GM19397 (cell line): Measurements from ENCODE around the gene ORC1.

ENCODE experiments used
- ATAC-seq: cut with Tn5 transposase; IDR thresholded peaks from one replicate; pipeline ENCODE4 v1.9.1; 2021; ENCODE audit warnings: mild to moderate bottlenecking, moderate library complexity; ENCODE audit not compliant: unreplicated experiment

The ORC1 gene

DNA sequence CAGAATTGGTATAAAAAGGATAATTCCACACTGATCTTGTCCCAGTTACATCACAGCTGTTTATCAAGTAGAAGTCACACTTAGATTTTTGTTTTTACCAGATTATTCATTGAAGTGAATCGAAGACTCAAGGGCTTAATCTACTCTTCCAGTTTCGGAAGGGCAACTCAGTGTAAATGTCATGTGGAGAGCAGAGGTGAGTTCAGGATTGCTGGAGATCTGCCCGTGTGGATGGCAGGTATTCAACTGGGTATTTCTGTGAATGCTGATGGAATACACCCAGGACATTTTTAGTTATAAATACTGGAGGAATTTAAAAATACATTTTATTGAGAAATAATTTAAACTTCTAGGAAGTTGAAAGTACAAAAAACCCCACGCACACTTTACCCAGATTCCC, 57.6 kb downstream of the ORC1 start:
- ATAC-seq: no peak

DNA sequence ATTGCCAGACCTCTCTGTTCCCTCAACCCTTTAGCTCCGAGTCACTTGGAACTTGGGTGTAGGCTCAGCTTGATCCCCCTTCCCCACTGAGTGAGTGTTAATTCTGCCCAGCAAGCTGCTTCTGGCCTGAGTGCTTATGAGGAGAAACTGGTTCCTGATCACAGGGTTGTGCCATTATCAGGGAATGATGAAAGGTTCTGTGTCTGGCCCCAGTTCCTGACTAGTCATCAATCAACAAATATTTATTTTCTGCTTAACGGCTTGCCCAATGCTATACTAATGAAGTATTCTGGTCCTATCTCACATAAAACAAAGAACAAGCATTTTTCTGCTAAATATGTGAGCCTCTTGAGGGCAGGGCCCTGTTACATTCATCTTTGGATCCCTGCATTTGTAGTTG, 59.0 kb downstream of the ORC1 start:
- ATAC-seq: no peak

DNA sequence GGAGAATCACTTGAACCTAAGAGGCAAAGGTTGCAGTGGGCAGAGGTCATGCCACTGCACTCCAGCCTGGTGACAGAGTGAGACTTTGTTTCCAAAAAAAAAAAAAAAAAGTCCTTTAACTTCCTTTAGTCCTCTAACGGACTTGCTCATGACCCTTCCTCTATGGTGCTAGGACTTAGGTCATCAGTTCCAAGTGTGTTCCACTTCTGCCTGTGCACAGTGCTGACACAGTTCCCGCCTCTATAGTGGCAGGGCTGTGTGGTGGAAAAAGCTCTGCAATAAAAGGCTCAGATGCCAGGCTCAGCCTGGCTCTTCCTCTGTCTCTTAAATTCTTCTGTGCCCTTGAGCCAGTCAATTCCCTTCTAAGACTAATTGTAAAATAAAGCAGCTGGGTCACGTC, 60.2 kb downstream of the ORC1 start:
- no peak for ATAC-seq

DNA sequence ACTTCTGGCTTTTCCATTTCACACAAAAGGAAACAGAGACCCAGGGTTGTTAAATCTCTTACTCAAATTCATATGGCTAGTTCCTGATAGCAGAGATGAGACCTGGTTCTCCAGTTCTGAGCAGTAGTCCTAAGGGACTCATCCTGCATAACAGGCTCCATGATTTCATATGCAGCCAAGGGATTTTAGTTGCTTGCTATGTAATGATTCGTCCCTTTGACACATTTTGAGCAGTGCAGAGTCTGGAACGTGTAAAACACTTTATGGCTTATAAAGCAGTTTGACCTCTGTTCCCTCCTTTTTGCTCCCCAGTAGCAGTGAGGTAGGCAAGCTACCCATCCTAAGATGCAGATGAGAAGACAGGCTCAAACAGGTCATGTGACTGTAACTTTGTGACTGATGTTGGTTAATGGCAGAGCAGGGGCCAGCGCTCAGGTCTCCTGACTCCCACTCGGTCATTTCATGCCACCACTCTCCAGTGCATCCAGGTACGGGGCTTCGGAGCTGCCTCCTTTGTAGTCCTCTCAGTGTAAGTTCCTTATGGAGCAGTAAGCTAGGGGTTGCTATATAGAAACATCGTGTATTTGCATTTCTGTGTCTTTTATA, 62.5 kb downstream of the ORC1 start:
- no peak for ATAC-seq

DNA sequence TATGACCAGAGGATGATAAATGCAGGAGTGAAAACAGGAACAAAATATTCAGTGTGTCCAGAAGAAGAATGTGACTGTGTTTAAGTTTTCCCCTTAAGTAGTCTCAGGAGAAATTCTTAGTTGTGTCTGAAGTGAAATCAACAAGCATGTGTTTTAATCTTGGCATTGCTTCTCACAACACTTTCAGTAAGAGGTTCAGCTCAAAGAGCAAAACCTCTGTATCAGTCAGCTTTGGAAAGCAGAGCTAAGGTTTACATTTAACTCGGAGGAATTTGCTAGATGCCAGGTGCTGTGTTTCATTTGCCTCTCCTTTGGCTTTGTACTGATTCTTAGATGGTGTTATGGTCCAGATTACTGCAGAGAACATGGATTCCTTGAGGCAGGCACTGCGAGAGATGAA, 66.8 kb downstream of the ORC1 start:
- no peak for ATAC-seq

DNA sequence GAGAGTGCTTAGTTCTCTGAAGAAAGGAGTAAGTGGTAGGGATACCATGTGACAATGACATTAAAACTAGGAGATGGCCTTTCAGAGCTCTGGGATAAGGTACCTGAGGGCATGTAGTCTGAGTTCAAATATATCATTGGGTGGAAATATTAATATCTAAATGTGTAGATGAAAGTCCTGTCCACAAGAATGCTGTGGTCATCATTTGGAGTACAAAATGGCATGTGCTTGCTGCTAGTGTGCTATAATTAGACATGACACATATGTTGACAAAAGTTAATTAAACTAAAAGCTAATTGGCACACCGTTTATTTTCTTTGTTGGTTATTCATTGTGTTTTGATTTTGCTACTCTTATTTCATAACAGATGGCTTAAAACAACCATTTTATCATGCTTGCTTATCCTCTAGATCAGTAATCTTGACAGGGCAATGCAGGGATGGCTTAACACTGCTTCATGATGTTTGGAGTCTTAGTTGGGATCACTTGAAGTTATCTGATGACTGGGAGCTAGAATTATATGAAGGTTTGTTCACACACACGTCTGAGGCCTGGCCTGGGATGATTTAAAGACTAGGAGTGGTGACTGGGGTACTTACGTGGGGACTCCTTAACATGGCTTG, 69.2 kb downstream of the ORC1 start:
- ATAC-seq: no peak

DNA sequence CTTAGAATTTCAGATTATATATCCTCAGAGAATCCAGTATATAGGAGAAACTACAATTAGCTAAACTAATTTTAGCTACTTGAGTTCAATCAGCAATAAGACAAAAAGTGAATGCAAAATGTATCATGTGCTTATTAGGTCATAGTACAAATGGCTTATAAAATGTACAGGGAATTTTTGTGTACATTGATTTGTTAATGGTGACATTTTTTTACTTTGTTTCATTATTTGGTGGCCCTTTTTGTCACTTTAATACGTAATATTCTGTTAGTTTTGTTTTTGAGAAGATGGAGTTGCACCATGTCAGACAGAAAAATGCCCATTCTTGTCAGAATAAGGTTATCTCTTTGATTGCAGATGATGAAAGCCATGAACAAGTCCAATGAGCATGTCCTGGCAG, 71.8 kb downstream of the ORC1 start:
- ATAC-seq: no peak

DNA sequence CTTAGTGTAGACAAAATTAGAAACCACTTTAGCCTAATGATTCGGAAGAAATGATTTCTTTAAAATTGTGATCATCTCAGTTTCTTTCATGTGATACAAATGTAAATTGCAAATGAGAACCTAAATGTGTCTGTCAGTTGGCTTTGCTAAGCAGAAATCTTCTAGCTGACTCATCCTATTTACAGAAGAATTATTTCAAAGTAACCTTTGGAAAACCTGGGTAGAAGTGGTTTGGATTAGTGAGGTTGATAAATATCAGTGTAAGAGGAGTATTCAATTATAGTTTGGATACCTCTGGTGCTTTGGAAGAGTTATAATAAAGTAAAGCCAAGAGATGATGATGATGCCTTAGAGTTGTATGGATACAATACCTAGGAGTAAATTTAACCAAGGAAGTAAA, 75.6 kb downstream of the ORC1 start:
- no peak for ATAC-seq

DNA sequence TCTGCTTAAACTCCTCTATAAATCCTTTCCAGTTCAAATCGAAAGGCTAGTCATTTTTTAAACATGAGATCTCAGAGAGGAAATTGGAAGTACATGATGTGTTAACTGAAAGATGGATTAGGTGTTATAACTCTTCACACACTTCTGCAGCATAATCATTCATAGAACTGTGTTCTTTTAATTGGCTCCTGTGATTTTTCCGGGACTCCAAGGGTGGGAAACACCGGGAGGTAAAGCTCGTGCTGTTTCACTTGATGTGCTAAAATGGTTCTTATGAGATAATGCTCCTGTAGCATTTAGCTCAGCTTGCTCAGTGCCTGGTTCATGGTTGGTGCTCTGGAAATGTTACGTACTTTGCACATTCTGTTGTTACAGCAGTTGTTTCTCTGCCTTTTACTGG, 78.4 kb downstream of the ORC1 start:
- ATAC-seq: no peak

DNA sequence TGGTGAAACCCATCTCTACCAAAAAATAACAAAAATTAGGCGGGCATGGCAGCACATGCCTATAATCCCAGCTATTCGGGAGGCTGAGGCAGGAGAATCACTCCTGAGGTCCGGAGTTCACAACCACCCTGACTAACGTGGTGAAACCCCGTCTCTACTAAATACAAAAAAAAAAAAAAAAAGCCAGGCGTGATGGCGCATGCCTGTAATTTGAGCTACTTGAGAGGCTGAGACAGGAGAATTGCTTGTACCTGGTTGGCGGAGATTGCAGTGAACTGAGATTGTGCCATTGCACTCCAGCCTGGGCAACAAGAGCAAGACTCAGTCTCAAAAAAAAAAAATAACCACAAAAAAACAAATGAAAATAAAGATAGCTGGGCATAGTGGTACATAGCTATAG, 80.5 kb downstream of the ORC1 start:
- no peak for ATAC-seq
